ENCODE data around the gene PMM2. TPM values are rescaled to one million over a fixed set of nuclear protein-coding genes. Genes with fewer than 3 reads are reported as not detected.

Gene PMM2
- total RNA-seq, 4 donors from 2014 or later: 20.0 to 33.0 (median 25.7) TPM

GRCh38 chr16:8893976-8894690 is 96.5 kb downstream of the PMM2 start:
- Histone ChIP-seq H3K9me3 (no peaks in the 10 kb centered on the region), H3K36me3 (peaks cover 99% of the 10 kb centered on the region), H3K27me3 (no peaks in the 10 kb centered on the region), H3K27ac (no peak overlapping the region), H3K4me1 (no peaks in the 10 kb centered on the region), H3K4me3 (no peak overlapping the region)
- no peak for TF ChIP-seq EP300 (IDR thresholded peaks at IDR 0.05)
- TF ChIP-seq CTCF (IDR thresholded peaks at IDR 0.05): no peak
- no peak for TF ChIP-seq POLR2AphosphoS5 (IDR thresholded peaks at IDR 0.05)
- no peak for TF ChIP-seq POLR2A (IDR thresholded peaks at IDR 0.05)
- DNase-seq (ENCODE audit: low spot score in 2 of 2): peak in 1 of 2 donors; percentile 49
- 93% methylated on average over 14 of the region's 14 CpGs for WGBS

- no peaks in the 10 kb centered on the region for H3K4me1 ChIP-seq
- no peaks in the 10 kb centered on the region for H3K27me3 ChIP-seq
- DNase-seq (ENCODE audit: low spot score in 2 of 2): peak in 1 of 2 donors; percentile 25
- peaks cover 100% of the 10 kb centered on the region for H3K36me3 ChIP-seq
- WGBS: 96% methylated on average over 21 of the region's 21 CpGs
- TF ChIP-seq POLR2A (IDR thresholded peaks at IDR 0.05) (no peak), CTCF (IDR thresholded peaks at IDR 0.05) (no peak), EP300 (IDR thresholded peaks at IDR 0.05) (no peak), POLR2AphosphoS5 (IDR thresholded peaks at IDR 0.05) (no peak)
- H3K9me3 ChIP-seq: no peaks in the 10 kb centered on the region
- no peak overlapping the region for H3K4me3 ChIP-seq
- no peak overlapping the region for H3K27ac ChIP-seq
Measured at GRCh38 chr16:8894736-8895334, 97.2 kb downstream of the PMM2 start.

- no peaks in the 10 kb centered on the region for H3K4me1 ChIP-seq
- TF ChIP-seq EP300 (IDR thresholded peaks at IDR 0.05): no peak
- no peak for TF ChIP-seq POLR2A (IDR thresholded peaks at IDR 0.05)
- no peak for TF ChIP-seq CTCF (IDR thresholded peaks at IDR 0.05)
- no peak for TF ChIP-seq POLR2AphosphoS5 (IDR thresholded peaks at IDR 0.05)
- H3K27ac ChIP-seq: no peak overlapping the region
- WGBS: 97% methylated on average over 3 of the region's 3 CpGs
- H3K36me3 ChIP-seq: peaks cover 100% of the 10 kb centered on the region
- H3K27me3 ChIP-seq: no peaks in the 10 kb centered on the region
- no peak overlapping the region for H3K4me3 ChIP-seq
- no peaks in the 10 kb centered on the region for H3K9me3 ChIP-seq
- DNase-seq (ENCODE audit: low spot score in 2 of 2): no peak
Measured at GRCh38 chr16:8898660-8899318, 101.2 kb downstream of the PMM2 start.

Other genes starting within 250 kb of the PMM2 start
- not detected for gene TMEM114, start 207.3 kb upstream of the PMM2 start, total RNA-seq
- 100 to 1,000 TPM in 1 of 4 donors, 10 to 100 TPM in 3; 15.5 to 114 (median 28.3) TPM for gene METTL22, start 176.1 kb upstream of the PMM2 start, total RNA-seq
- gene ABAT, start 123.2 kb upstream of the PMM2 start, total RNA-seq: 1 to 10 TPM; 2.0 to 8.5 (median 5.9) TPM
- 1 to 10 TPM; 3.9 to 7.0 (median 5.0) TPM for gene TMEM186, start 200 bp upstream of the PMM2 start, total RNA-seq
- 10 to 100 TPM; 32.7 to 60.8 (median 41.5) TPM for gene CARHSP1, start 71.2 kb downstream of the PMM2 start, total RNA-seq
- not detected for gene LITAFD, start 84.5 kb downstream of the PMM2 start, total RNA-seq
- 100 to 1,000 TPM in 3 of 4 donors, 10 to 100 TPM in 1; 94.7 to 135 (median 119) TPM for gene USP7, start 166.1 kb downstream of the PMM2 start, total RNA-seq